K562 treated with DMSO at 1 percent for 12 hours (cell line): ENCODE results near the gene EDC4. TPM values are rescaled to one million over a fixed set of nuclear protein-coding genes. Genes with fewer than 3 reads are reported as not detected.

Source experiments
- total RNA-seq: library from RNA; unstranded; fragments of 300-600 nt; gene quantifications from 2 replicates; pipeline ENCODE4 v1.2.3, GENCODE V29; 2022; ENCODE audit not compliant: insufficient read depth

EDC4 gene
- 44.1 and 77.8 TPM in 2 replicates for total RNA-seq

GRCh38 chr16:67872631-67873434 lies at the start of gene EDC4:
Gene EDC4 (plus strand): TSS chr16:67873052. CDS start chr16:67873262, 210 bp downstream.

GRCh38 chr16:67841816-67842508 lies 30.9 kb upstream of the EDC4 start, which contains the start of gene THAP11:
Gene THAP11 (plus strand): TSS chr16:67842320. CDS start chr16:67842555, 235 bp downstream.

GRCh38 chr16:67846320-67847063 lies 26.4 kb upstream of the EDC4 start, which contains the start of gene NUTF2:
Gene NUTF2 (plus strand): TSS chr16:67846933. CDS start chr16:67865131, 18,198 bp downstream.

GRCh38 chr16:67847064-67847861 lies 25.6 kb upstream of the EDC4 start, which contains the start of gene CENPT:
Gene CENPT (minus strand): TSS chr16:67847693. CDS start chr16:67833859, 13,834 bp downstream.

GRCh38 chr16:67884684-67885083 lies 11.8 kb downstream of the EDC4 start, which contains the start of gene NRN1L:
Gene NRN1L (plus strand): TSS chr16:67884885. CDS start chr16:67884904, 19 bp downstream.

GRCh38 chr16:67892899-67893742 lies 20.3 kb downstream of the EDC4 start, which contains the start of gene PSKH1:
Gene PSKH1 (plus strand): TSS chr16:67893254. CDS start chr16:67908750, 15,496 bp downstream.

Other genes with a start within 250 kb of the EDC4 start
- gene CARMIL2, start 227.9 kb upstream of the EDC4 start, total RNA-seq: 0.36 and 2.1 TPM in 2 replicates
- 43.3 and 43.7 TPM in 2 replicates for gene ACD, start 212.8 kb upstream of the EDC4 start, total RNA-seq
- 2.0 and 2.6 TPM in 2 replicates for gene PARD6A, start 212.1 kb upstream of the EDC4 start, total RNA-seq
- 11.1 and 13.9 TPM in 2 replicates for gene ENKD1, start 206.3 kb upstream of the EDC4 start, total RNA-seq
- 0.63 and 1.4 TPM in 2 replicates for gene C16orf86, start 206.2 kb upstream of the EDC4 start, total RNA-seq
- 12.6 and 16.6 TPM in 2 replicates for gene GFOD2, start 153.7 kb upstream of the EDC4 start, total RNA-seq
- 5.9 and 18.0 TPM in 2 replicates for gene RANBP10, start 66.5 kb upstream of the EDC4 start, total RNA-seq
- not detected in 2 replicates for gene TSNAXIP1, start 66.2 kb upstream of the EDC4 start, total RNA-seq
- 42.8 and 44.4 TPM in 2 replicates for gene THAP11, start 30.7 kb upstream of the EDC4 start, total RNA-seq
- 73.0 and 85.5 TPM in 2 replicates for gene NUTF2, start 26.1 kb upstream of the EDC4 start, total RNA-seq
- gene CENPT, start 25.4 kb upstream of the EDC4 start, total RNA-seq: 49.8 and 70.8 TPM in 2 replicates
- 3.5 and 4.0 TPM in 2 replicates for gene NRN1L, start 11.8 kb downstream of the EDC4 start, total RNA-seq
- gene PSKH1, start 20.2 kb downstream of the EDC4 start, total RNA-seq: 26.9 and 37.2 TPM in 2 replicates
- 1.0 and 1.2 TPM in 2 replicates for gene CTRL, start 58.8 kb downstream of the EDC4 start, total RNA-seq
- gene PSMB10, start 63.8 kb downstream of the EDC4 start, total RNA-seq: 68.4 and 108 TPM in 2 replicates
- gene LCAT, start 71.1 kb downstream of the EDC4 start, total RNA-seq: 5.9 and 13.3 TPM in 2 replicates
- gene SLC12A4, start 95.6 kb downstream of the EDC4 start, total RNA-seq: 12.0 and 20.0 TPM in 2 replicates
- not detected in 2 replicates for gene DPEP3, start 107.4 kb downstream of the EDC4 start, total RNA-seq
- 1.7 and 4.6 TPM in 2 replicates for gene DPEP2, start 126.4 kb downstream of the EDC4 start, total RNA-seq
- gene DPEP2NB, start 142.9 kb downstream of the EDC4 start, total RNA-seq: not detected in 2 replicates
- 12.3 and 13.7 TPM in 2 replicates for gene DDX28, start 150.2 kb downstream of the EDC4 start, total RNA-seq
- 8.5 and 13.1 TPM in 2 replicates for gene DUS2, start 150.2 kb downstream of the EDC4 start, total RNA-seq
- 12.5 and 41.1 TPM in 2 replicates for gene NFATC3, start 212.3 kb downstream of the EDC4 start, total RNA-seq